ENCODE data around the gene APBA3.

DNA sequence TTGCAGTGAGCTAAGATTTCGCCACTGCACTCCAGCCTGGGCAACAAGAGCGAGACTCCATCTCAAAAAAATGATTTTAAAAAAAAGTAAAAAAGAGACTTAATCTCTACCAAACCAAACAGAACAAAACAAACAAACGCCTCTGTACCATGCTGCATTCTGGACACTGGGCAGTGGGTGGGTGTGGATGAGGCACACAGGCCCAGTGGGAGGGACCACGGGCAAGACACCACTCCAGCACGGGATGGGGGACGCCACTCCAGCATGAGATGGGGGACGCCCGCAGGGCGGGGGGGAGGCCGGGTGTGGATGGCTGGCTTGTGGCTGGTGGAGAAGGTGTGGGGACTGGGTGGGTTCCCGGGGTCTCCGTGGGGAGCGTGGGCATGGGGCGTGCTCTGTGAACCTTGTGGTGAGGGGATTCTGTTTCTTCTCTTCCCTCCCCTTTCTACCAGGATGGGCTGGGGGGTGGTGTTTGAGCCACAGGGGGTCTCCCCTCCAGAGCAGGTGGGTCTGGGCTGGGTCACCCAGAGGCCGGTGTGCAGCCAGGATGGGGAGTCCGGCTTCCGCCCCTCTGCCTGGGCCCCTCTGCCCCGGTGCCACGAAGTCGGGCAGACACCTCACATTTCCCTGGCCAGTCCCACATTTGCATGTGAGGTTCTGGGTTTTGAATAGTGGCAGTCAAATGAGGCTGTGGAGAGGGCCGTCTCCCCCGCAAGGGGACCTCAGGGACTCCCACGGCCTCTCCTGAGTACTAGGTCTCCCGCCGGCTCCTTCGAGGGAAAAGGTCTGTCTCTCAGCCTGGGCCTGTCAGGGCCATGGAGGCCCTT is 48.6 kb upstream of the APBA3 start:
- TF ChIP-seq, protein P1, sequence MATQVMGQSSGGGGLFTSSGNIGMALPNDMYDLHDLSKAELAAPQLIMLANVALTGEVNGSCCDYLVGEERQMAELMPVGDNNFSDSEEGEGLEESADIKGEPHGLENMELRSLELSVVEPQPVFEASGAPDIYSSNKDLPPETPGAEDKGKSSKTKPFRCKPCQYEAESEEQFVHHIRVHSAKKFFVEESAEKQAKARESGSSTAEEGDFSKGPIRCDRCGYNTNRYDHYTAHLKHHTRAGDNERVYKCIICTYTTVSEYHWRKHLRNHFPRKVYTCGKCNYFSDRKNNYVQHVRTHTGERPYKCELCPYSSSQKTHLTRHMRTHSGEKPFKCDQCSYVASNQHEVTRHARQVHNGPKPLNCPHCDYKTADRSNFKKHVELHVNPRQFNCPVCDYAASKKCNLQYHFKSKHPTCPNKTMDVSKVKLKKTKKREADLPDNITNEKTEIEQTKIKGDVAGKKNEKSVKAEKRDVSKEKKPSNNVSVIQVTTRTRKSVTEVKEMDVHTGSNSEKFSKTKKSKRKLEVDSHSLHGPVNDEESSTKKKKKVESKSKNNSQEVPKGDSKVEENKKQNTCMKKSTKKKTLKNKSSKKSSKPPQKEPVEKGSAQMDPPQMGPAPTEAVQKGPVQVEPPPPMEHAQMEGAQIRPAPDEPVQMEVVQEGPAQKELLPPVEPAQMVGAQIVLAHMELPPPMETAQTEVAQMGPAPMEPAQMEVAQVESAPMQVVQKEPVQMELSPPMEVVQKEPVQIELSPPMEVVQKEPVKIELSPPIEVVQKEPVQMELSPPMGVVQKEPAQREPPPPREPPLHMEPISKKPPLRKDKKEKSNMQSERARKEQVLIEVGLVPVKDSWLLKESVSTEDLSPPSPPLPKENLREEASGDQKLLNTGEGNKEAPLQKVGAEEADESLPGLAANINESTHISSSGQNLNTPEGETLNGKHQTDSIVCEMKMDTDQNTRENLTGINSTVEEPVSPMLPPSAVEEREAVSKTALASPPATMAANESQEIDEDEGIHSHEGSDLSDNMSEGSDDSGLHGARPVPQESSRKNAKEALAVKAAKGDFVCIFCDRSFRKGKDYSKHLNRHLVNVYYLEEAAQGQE (IDR thresholded peaks at IDR 0.05; ENCODE audit: unreplicated experiment) = no peak
- TF ChIP-seq, protein P2, sequence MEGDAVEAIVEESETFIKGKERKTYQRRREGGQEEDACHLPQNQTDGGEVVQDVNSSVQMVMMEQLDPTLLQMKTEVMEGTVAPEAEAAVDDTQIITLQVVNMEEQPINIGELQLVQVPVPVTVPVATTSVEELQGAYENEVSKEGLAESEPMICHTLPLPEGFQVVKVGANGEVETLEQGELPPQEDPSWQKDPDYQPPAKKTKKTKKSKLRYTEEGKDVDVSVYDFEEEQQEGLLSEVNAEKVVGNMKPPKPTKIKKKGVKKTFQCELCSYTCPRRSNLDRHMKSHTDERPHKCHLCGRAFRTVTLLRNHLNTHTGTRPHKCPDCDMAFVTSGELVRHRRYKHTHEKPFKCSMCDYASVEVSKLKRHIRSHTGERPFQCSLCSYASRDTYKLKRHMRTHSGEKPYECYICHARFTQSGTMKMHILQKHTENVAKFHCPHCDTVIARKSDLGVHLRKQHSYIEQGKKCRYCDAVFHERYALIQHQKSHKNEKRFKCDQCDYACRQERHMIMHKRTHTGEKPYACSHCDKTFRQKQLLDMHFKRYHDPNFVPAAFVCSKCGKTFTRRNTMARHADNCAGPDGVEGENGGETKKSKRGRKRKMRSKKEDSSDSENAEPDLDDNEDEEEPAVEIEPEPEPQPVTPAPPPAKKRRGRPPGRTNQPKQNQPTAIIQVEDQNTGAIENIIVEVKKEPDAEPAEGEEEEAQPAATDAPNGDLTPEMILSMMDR (conservative IDR thresholded peaks at IDR 0.05; ENCODE audit: low read depth in 2 of 2) = no peak
- TF ChIP-seq EZH2 (IDR thresholded peaks at IDR 0.05; ENCODE audit: low read depth, unreplicated experiment) (no peak), POLR2AphosphoS5 (IDR thresholded peaks at IDR 0.05; ENCODE audit: low read depth) (no peak), EZH2phosphoT487 (IDR thresholded peaks at IDR 0.05; ENCODE audit: unreplicated experiment) (no peak)

Measured in GM23338 (cell line).